Natural killer cell treated with Interleukin-12 subunit alpha and Interleukin-12 subunit beta and Interleukin-15 and Interleukin-18, amount 100 ng/mL, for 72 hours (primary cell): Measurements from ENCODE around the gene ZNF652. TPM values are rescaled to one million over a fixed set of nuclear protein-coding genes. Genes with fewer than 3 reads are reported as not detected.

ENCODE experiments used
- ATAC-seq, 2 donors: fragments of 150-1000 bp; cut with Tn5 transposase in 1 of 2; sonication (Bioruptor Pico), chemical (Tn5 transposase) in 1 of 2; 2 replicates each; pipeline ENCODE4 v1.10.0; 2021
- DNase-seq: peaks from one replicate; pipeline ENCODE4 v3.0.0; 2022; ENCODE audit warnings: low spot score
- H3K27ac Mint-ChIP-seq, 2 donors: 1 replicate in 1 of 2; 2 replicates in 1 of 2; pipeline ENCODE4 v1.8.0; 2022; ENCODE audit warnings: mixed read lengths in 2 of 2, mild to moderate bottlenecking in 1 of 2, moderate library complexity in 1 of 2
- H3K27me3 Mint-ChIP-seq, 2 donors: 1 replicate in 1 of 2; 2 replicates in 1 of 2; pipeline ENCODE4 v1.8.0; 2022; ENCODE audit warnings: mixed read lengths in 2 of 2
- H3K36me3 Mint-ChIP-seq: one replicate; pipeline ENCODE4 v1.8.0; 2022; ENCODE audit warnings: mixed read lengths
- H3K4me1 Mint-ChIP-seq, 2 donors: 1 replicate in 1 of 2; 2 replicates in 1 of 2; pipeline ENCODE4 v1.8.0; 2022; ENCODE audit warnings: low read depth in 2 of 2, mixed read lengths in 2 of 2, mild to moderate bottlenecking in 1 of 2
- H3K4me3 Mint-ChIP-seq: one replicate; pipeline ENCODE4 v1.8.0; 2022; ENCODE audit warnings: mixed read lengths
- H3K9me3 Mint-ChIP-seq: 2 replicates; pipeline ENCODE4 v1.8.0; 2022; ENCODE audit warnings: mixed read lengths
- total RNA-seq, 2 donors: library from RNA; stranded (reverse); gene quantifications; one replicate each; pipeline ENCODE4 v1.2.3, GENCODE V29; 2022

Gene ZNF652
- total RNA-seq, 2 donors from 2014 or later = 20.1 to 22.3 TPM

DNA sequence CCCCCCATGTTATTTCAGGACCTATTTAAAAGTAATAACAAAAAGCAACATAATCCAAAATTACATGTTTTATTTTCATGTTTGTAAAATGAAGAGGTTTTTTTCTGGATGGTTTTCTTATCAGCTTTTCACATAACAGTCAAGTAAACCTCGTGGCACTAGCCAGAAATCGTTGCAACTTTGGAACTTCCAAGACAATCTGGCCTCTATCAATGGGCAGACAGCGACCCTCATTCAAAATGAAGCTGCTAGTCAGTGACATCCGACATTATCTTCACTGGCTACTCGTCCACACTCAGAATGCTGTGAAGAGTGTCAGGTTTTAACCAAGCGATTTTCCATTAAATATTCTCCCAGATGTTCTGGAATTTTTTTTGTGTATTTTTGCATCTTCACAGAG lies 22.7 kb downstream of the ZNF652 start:
- H3K4me1 Mint-ChIP-seq = peaks cover 50 to 52% of the 10 kb centered on the region in 2 donors
- H3K27me3 Mint-ChIP-seq = no peaks in the 10 kb centered on the region
- ATAC-seq (no peak), DNase-seq (no peak)
- peak overlapping the region; percentile 73 for H3K4me3 Mint-ChIP-seq
- no peaks in the 10 kb centered on the region for H3K36me3 Mint-ChIP-seq
- H3K9me3 Mint-ChIP-seq = no peaks in the 10 kb centered on the region
- H3K27ac Mint-ChIP-seq = peak overlapping the region; percentile 92 to 98

- no peaks in the 10 kb centered on the region for H3K27me3 Mint-ChIP-seq
- no peaks in the 10 kb centered on the region for H3K9me3 Mint-ChIP-seq
- peak overlapping the region; percentile 92 to 98 for H3K27ac Mint-ChIP-seq
- peak; percentile 85 for DNase-seq
- peak; percentile 85 to 90 for ATAC-seq
- peak overlapping the region; percentile 73 for H3K4me3 Mint-ChIP-seq
- H3K36me3 Mint-ChIP-seq = no peaks in the 10 kb centered on the region
- H3K4me1 Mint-ChIP-seq = peaks cover 51 to 52% of the 10 kb centered on the region in 2 donors
Measured at GRCh38 chr17:49338883-49339282, 23.2 kb downstream of the ZNF652 start.

DNA sequence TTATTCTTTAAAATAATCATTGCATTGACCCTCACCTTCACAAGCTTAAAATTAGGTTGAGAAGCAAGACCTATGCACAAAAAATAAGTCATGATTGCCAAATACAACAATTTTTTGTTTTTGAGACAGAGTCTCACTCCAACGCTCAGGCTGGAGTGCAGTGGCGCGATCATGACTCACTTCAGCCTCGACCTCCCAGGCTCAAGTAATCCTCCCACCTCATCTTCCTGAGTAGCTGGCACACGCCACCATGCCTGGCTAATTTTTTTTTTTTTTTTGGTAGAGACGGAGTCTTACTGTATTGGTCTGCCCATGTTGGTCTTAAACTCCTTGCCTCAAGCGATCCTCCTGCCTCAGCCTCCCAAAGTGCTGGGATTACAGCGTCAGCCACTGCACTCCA lies 24.2 kb downstream of the ZNF652 start:
- Mint-ChIP-seq H3K27ac (peak overlapping the region; percentile 92 to 98), H3K9me3 (no peaks in the 10 kb centered on the region), H3K36me3 (no peaks in the 10 kb centered on the region), H3K27me3 (no peaks in the 10 kb centered on the region), H3K4me1 (peaks cover 46 to 47% of the 10 kb centered on the region in 2 donors), H3K4me3 (peak overlapping the region; percentile 73)
- DNase-seq (no peak), ATAC-seq (no peak)

DNA sequence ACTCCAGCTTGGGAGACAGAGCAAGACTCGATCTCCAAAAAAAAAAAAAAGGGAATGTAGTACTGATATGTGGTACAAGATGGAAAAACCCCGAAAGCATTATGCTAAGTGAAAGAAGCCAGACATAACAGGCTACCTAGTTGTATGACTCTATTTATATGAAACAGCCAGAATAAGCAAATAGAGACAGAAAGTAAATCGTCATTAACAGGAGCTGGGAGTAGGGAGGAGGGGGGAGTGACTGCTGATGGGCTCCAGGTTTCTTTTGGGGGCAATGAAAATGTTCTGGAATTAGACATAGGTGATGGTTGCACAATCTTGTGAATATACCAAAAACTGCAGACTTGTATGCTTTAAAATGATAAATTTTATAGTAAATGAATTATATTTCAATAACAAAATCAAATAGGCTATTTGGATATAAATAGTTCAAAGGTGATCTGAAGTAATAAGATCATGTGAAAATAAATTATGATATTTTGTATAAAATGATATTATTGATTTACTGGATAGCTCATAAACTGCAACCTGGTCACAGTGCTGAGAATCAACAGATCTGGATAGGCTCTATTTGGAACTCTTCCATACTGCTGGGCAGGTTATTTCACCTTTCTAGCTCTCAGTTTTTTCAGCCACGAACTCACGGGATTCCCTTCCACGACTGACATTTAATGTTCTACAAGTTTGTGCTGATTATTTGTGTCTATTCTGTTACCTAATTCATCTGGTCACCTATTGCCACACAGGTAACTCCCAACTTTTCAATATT lies 27.1 kb downstream of the ZNF652 start:
- ATAC-seq = no peak
- Mint-ChIP-seq H3K4me3 (no peak overlapping the region), H3K36me3 (no peaks in the 10 kb centered on the region)

GRCh38 chr17:49333804-49334203 lies 28.2 kb downstream of the ZNF652 start:
- peaks cover 26 to 29% of the 10 kb centered on the region in 2 donors for H3K4me1 Mint-ChIP-seq
- H3K27ac Mint-ChIP-seq = no peak overlapping the region
- H3K36me3 Mint-ChIP-seq = no peaks in the 10 kb centered on the region
- DNase-seq (no peak), ATAC-seq (no peak)
- H3K4me3 Mint-ChIP-seq = no peak overlapping the region
- no peaks in the 10 kb centered on the region for H3K27me3 Mint-ChIP-seq
- H3K9me3 Mint-ChIP-seq = no peaks in the 10 kb centered on the region

More for the DNA sequence above, 27.1 kb downstream of the ZNF652 start:
- DNase-seq = no peak
- Mint-ChIP-seq H3K27me3 (no peaks in the 10 kb centered on the region), H3K4me1 (peaks cover 31 to 33% of the 10 kb centered on the region in 2 donors), H3K9me3 (no peaks in the 10 kb centered on the region), H3K27ac (no peak overlapping the region)

- Mint-ChIP-seq H3K9me3 (no peaks in the 10 kb centered on the region), H3K27me3 (no peaks in the 10 kb centered on the region), H3K27ac (peak overlapping the region; percentile 18 to 66), H3K36me3 (no peaks in the 10 kb centered on the region), H3K4me1 (peaks cover 33 to 39% of the 10 kb centered on the region in 2 donors), H3K4me3 (no peak overlapping the region)
- peak in 1 of 2 donors; percentile 31 for ATAC-seq
- no peak for DNase-seq
Measured at GRCh38 chr17:49327835-49328784, 33.9 kb downstream of the ZNF652 start.

- no peak for ATAC-seq
- Mint-ChIP-seq H3K27me3 (no peaks in the 10 kb centered on the region), H3K4me1 (peaks cover 32 to 38% of the 10 kb centered on the region in 2 donors), H3K9me3 (no peaks in the 10 kb centered on the region), H3K36me3 (no peaks in the 10 kb centered on the region), H3K4me3 (no peak overlapping the region), H3K27ac (peak overlapping the region in 1 of 2 donors; percentile 36)
- DNase-seq = no peak
Measured at GRCh38 chr17:49325980-49326379, 36.1 kb downstream of the ZNF652 start.

GRCh38 chr17:49318435-49318965 lies 43.5 kb downstream of the ZNF652 start:
- no peak for ATAC-seq
- DNase-seq = no peak
- H3K4me1 Mint-ChIP-seq = peaks cover 39 to 46% of the 10 kb centered on the region in 2 donors
- H3K9me3 Mint-ChIP-seq = no peaks in the 10 kb centered on the region
- H3K4me3 Mint-ChIP-seq = no peak overlapping the region
- H3K27ac Mint-ChIP-seq = no peak overlapping the region
- H3K36me3 Mint-ChIP-seq = no peaks in the 10 kb centered on the region
- no peaks in the 10 kb centered on the region for H3K27me3 Mint-ChIP-seq

DNA sequence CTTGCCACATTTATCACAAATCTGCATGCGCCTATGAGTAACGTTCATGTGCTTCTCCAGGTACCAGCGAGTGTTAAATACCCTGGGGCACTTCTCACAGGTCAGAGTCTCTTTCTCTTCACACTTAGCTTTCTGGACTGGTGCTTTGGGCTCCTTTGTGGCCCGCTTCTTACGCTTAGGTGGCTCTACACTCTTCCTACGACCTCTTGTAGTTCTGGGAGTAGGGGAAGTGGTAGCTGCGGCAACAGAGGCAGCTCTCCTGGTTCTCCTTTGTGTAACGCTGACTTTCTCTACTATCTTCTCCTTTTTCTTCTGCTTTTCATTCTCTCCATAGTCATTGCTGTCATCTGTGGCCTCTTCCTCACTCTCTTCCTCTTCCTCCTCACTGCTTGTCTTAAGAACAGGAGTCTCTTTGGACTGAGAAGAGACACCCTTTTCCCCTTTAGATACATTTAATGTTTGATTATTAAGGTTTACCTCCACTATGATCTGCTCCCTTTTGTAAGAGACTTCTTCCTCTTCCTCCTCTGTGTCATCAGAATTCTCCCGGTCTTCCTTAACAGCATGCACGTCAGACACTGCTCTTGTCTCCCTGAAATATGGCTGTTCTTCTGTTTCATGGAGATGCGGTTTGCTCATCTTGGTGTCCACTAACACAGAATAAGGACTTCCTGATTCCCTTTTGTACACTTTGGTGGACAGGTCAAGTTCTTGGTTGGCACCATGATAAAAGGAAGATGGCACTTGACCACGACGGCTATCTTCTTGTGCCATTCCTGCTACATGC lies 45.0 kb downstream of the ZNF652 start:
- ATAC-seq = peak; percentile 52 to 71
- Mint-ChIP-seq H3K36me3 (no peaks in the 10 kb centered on the region), H3K4me3 (peak overlapping the region; percentile 49), H3K27ac (peak overlapping the region; percentile 63 to 75), H3K27me3 (no peaks in the 10 kb centered on the region), H3K4me1 (peaks cover 32 to 39% of the 10 kb centered on the region in 2 donors), H3K9me3 (no peaks in the 10 kb centered on the region)
- no peak for DNase-seq

GRCh38 chr17:49316258-49316570 lies 45.8 kb downstream of the ZNF652 start:
- Mint-ChIP-seq H3K4me3 (peak overlapping the region; percentile 49), H3K4me1 (peaks cover 32 to 39% of the 10 kb centered on the region in 2 donors), H3K36me3 (no peaks in the 10 kb centered on the region), H3K9me3 (no peaks in the 10 kb centered on the region), H3K27ac (peak overlapping the region; percentile 63 to 75), H3K27me3 (no peaks in the 10 kb centered on the region)
- DNase-seq (no peak), ATAC-seq (no peak)

DNA sequence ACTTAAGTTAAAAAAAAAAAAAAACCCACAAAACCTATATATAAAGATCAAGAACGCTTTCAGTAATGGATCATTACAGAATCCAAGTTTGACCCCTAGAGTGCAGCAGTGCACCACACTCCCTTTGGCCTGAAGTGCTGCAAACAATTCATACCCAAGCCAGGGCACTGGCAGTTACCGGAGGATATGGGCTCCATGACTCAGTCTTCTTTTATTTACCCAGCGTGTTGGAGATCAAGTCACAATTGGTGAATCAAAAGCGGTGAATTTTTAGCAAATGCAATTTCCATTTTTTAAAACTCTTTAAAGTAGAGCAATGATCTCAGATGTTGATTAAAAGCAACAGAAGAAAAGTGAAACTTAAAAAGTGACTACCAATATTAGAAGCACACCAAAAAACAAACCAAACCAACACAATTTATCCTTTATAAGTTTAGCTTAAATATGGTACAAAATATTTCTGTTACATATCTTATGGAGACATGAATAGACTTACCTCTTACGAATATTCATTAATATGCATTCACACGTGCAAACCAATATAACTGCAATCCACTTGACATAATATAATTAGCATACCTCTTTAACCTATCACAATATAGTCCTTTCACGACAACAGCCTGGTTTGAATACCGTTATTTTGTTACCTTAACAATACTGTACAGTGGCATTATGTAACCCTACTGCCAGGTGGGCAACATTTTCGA lies 46.3 kb downstream of the ZNF652 start:
- peak overlapping the region; percentile 63 to 75 for H3K27ac Mint-ChIP-seq
- no peaks in the 10 kb centered on the region for H3K36me3 Mint-ChIP-seq
- no peaks in the 10 kb centered on the region for H3K27me3 Mint-ChIP-seq
- DNase-seq (peak; percentile 82), ATAC-seq (peak; percentile 96 to 97)
- peak overlapping the region; percentile 49 for H3K4me3 Mint-ChIP-seq
- peaks cover 27 to 39% of the 10 kb centered on the region in 2 donors for H3K4me1 Mint-ChIP-seq
- no peaks in the 10 kb centered on the region for H3K9me3 Mint-ChIP-seq

DNA sequence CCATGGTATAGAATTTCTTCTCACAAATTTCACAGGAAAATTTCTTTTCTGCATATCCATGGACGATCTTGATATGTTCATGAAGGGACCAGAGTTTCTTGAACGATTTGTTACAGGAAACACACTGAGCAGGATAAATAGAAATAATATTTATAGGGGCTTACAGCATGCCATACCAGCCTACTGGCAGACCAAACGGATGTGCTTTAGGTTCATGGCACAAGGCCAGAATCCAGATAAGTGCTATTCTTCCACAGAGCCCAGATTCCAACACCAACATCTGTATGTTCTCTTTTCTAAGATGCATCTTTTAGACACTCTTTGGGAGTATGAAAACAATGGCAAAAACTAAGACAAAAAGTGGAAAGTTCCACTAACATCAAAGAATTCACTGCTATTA lies 49.3 kb downstream of the ZNF652 start:
- Mint-ChIP-seq H3K36me3 (no peaks in the 10 kb centered on the region), H3K9me3 (no peaks in the 10 kb centered on the region), H3K4me3 (no peak overlapping the region), H3K27me3 (no peaks in the 10 kb centered on the region), H3K27ac (no peak overlapping the region), H3K4me1 (peaks cover 22 to 25% of the 10 kb centered on the region in 2 donors)
- no peak for DNase-seq
- ATAC-seq = no peak

- Mint-ChIP-seq H3K4me3 (no peak overlapping the region), H3K27me3 (no peaks in the 10 kb centered on the region), H3K4me1 (no peaks in the 10 kb centered on the region), H3K9me3 (no peaks in the 10 kb centered on the region), H3K27ac (no peak overlapping the region), H3K36me3 (no peaks in the 10 kb centered on the region)
- no peak for ATAC-seq
- DNase-seq = no peak
Measured at GRCh38 chr17:49299996-49300395, 62.1 kb downstream of the ZNF652 start.
